DLD1 (cell line): ENCODE measurements around the gene PTPRC.

Experiments
- in situ Hi-C: cut with HindIII; loops from 2 replicates; pipeline ENCODE4 v1.10.0; 2017; ENCODE audit warnings: low sequenced_read_pairs

Gene PTPRC

GRCh38 chr1:198643808-198644207 lies 5.0 kb downstream of the PTPRC start:
- in situ Hi-C loops: no loop called here

GRCh38 chr1:198647055-198647454 lies 8.2 kb downstream of the PTPRC start:
- in situ Hi-C loops: no loop called here

GRCh38 chr1:198648592-198648991 lies 9.8 kb downstream of the PTPRC start:
- in situ Hi-C loops: no loop called here

- in situ Hi-C loops: no loop called here
These were observed 10.6 kb downstream of the PTPRC start for GRCh38 chr1:198649232-198649967.

DNA sequence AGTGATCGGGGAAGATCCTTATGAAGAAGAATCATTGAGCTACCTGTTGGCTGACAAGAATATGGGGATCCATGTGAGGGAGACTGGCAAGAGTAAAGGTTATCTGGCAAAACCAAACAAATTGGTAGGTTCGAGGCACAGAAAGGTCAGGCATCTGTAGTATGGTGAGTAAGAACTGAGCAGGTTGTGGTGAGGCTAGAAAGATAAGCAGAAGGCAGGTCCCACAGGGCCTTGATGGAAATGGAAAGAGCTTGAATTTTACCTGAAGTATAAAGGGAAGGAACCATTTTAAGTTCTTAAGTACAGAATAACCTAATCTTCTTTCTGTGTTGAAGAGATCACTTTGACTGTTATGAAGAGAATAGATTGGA lies 11.1 kb downstream of the PTPRC start:
- in situ Hi-C loops: no loop called here

GRCh38 chr1:198650506-198650905 lies 11.7 kb downstream of the PTPRC start:
- in situ Hi-C loops: no loop called here

- in situ Hi-C loops: no loop called here
These were observed 13.0 kb downstream of the PTPRC start for GRCh38 chr1:198651650-198652400.

DNA sequence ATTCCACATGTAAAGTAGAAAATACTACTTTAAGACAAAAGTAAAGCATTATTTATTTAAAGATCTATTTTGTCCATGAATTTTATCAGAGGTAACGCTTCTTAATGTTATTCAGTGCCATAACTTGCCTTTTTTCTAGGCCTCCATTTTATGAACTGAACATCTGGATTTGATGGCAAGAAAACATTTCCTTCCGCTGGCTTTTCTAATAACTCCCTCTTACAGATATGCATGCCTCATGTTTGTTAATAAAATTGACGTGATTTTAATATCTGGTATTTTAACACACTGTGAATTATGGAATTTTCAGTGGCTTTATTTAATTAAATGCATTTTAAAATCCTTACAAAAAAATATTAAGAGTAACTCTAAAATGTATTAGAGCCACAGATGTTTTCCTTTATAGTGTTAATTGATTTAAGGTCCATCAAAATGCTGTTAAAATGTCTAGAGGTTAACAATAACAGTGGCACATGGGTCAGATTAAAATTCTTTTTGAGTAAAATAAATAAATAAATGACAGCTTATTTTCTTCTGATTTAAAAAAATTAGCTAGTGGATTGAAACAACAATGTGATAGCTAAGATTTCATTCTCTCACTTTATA lies 15.1 kb downstream of the PTPRC start:
- in situ Hi-C loops: no loop called here

DNA sequence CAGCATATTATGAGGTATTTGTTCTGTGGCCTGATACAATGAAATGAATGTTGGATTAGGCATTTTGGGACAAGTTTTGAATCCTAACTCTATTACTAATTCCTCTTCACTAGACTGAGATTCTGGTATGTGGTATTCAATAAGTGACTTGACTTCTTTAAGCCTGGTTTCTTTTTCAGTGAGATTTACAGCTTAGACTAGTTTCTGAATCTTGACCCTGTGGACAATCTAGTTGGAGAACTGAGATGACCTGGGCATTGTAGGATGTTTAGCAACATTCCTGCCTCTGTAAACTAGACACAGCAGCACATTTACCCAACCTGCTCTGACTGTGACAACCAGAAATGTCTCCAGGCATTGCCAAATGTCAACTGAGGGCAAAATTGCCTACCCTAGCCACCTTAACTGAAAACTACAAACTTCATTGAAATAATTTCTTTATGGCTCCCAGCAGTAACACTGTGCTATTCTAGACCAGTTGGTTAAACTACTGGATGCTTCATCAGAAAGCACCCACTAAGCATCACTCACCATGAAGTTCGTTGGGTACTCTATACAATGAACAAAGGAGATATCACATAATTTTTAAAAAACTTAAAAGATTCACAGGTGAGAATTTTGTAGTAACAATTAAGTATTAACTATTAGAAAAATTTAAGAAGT lies 16.8 kb downstream of the PTPRC start:
- in situ Hi-C loops: no loop called here

GRCh38 chr1:198656500-198656932 lies 17.7 kb downstream of the PTPRC start:
- in situ Hi-C loops: no loop called here

DNA sequence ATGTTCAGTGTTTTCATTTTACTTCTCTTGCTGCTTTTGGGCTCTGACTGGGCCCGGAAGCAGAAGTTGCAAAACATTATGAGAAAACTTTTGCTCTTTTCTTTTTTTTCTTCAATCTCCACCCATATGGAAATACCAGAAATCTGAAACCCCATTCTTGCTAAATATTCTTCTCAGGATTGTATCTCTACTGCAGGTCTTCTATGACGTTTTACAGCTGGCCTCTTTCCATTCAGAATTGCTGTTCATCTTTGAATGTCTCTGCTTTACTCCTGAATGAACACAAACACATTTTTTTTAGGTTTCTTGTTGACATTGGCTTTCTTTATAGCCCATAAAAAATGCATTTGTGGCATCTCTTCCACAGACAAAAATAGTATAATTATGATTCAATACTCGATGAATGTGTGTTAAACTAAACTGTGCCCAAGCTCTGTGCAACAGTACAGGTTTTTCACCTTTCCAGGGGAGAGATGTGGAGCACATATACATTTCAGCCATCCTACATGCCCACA lies 18.8 kb downstream of the PTPRC start:
- in situ Hi-C loops: no loop called here

DNA sequence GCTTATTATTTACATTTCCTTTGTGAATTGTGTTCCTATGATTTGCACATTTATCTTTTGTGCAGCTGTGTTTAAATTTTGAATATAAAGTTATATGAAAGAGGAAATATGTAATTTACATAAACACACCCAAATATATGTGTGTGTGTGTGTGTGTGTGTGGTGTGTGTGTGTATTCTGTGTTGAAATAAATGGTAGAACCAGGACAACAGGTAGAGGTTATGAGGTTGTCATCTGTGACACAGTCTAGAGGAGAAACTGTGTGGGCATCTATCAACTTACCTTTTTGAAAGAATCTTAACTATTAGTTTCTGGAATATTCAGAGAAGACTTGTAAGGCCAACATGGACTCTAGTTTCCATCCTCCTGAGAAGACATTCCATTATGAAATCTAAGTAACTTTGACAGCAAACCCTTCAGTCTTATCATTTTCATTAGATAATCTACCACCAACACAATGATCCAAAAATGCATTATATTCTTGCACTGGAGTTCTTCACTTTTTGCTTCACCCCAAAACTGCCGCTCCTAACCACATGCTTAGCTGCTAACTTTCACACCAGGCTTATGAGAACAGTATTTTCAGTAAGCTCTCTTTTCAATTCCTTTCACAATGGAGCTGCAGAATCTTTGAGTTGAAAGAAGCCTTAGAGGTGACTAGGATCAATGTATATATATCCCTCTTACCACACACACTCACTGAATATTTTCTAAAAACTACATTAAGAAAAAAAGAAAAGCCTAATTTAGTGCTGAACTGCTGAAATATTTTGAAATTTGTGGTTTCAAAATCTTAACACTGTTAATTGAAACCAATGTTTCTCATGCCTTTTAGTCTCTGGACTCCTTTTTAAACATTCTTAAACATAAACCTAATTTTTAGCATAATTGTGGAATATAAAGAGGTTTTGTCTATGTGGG lies 21.8 kb downstream of the PTPRC start:
- in situ Hi-C loops: no loop called here

DNA sequence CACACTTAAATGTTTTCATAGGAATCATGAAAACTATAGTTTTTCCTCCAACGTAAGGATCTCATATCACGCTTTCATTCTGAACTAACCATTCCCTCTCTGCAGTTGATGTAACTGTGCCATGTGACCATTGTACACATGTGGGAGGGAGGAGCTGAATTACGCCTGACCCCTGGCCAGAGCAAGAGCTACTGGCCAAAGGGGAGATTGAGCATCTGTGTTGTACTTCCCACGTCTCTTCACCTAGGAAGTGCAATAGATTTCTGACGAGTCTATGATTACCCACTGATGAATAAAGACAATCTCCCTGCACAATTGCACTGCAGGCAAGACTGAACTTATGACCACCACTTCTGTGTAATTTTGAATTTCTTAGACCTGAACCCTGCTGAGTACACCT lies 24.0 kb downstream of the PTPRC start:
- in situ Hi-C loops: no loop called here

DNA sequence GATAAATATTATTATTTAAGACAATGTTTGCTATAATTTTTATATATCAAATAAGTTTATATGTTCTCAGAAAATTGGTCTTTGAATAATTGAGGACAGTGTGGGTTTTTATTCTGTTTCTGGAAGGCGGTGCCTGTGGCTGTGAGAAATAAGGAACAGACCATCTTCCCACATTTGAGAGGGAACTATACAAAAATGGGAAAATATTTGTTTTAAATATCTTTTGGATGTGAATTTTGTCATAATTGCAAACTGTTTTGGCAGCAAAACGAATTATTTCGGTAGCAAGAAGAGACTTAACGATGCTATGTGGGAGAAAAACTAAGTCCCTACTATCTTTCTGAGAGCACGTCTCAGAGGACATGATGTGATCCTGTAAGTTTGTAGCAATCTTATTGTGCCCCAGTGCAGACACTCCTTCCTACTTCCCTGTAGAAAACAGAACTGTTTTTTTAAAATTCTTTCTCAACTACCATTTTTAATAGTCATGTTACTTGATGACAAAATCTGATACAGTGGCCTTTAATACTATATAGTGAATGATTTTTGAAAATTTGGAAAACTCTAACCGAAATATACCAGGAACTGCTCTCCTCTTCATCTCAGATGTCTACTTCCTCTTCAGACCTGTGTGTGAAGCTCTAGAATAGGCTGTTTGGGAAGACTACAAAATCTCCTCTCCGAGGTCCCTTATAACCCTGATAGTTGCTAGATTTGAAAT lies 25.4 kb downstream of the PTPRC start:
- in situ Hi-C loops: no loop called here

- in situ Hi-C loops: no loop called here
These were observed 28.3 kb downstream of the PTPRC start for GRCh38 chr1:198667186-198667585.

DNA sequence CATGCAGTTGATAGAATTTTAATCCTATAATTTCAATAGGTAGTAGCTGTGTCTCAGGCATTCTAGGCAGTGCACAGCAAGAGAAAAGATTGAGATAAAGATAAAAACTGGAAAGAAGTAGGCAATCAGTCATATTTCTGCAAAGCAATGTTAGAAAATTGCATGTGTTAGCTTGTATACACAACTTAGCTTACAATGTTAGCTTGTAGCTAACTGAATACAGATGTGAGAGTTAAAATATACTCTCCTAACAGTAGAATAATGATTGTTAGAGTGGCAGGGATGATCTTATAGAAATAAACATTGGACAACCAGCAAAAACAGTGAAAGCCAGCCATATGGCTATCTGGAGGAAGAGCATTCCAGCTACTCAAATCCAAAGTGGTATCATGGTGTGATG lies 29.0 kb downstream of the PTPRC start:
- in situ Hi-C loops: no loop called here

GRCh38 chr1:198669023-198669698 lies 30.3 kb downstream of the PTPRC start:
- in situ Hi-C loops: no loop called here

DNA sequence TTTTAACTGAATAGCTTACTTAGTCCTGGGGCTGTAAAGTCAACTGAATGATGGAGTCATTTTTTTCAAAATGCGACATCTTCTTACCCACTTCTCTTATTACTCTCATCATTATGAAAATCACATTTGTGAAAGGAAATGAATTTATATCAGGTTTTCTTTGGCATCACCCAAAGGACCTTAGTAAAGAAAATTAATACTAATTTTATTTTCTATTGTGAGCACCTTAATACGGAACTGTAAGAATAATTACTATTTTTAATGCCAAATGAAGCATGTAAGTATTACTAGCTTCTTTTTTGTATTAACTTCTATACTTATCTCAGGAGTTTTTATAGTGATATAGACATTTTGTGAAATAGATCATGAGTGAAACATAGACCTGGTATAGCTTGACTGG lies 30.9 kb downstream of the PTPRC start:
- in situ Hi-C loops: no loop called here

DNA sequence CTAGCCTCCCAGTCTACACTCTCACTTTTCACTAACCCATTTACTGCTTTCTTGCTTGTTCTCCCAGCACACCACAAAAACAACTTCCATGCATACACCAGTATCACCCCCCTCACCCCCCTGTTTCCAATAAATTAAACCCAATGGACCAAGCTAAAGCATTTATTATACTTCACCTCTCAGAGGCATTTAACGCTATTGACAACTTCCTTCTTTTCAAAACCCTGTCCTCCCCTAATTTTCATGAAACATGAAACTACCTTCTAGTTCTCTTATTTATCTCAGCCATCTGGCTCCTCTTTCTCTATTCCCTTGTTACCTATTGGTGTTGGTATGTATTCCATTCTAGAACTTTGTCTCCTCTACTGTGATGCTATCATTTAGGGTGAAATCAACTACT lies 32.3 kb downstream of the PTPRC start:
- in situ Hi-C loops: no loop called here
